Measurements from ENCODE around the gene NUMBL. TPM values are rescaled to one million over a fixed set of nuclear protein-coding genes. Genes with fewer than 3 reads are reported as not detected.

The NUMBL gene
- total and polyA plus RNA-seq, 11 donors, result 7.3 to 29.1 (median 10.6) TPM

- 95 to 97% (median 97%) methylated on average over 6 of the region's 6 CpGs for WGBS, 4 donors
- no peak for ATAC-seq
- peaks cover 0 to 81% (median 42%) of the 10 kb centered on the region in 9 donors for H3K36me3 ChIP-seq
Observed at GRCh38 chr19:40697007-40697406, 6.6 kb upstream of the NUMBL start.

GRCh38 chr19:40695881-40696280, 5.4 kb upstream of the NUMBL start:
- ATAC-seq (no peak), DNase-seq (no peak)
- no peak overlapping the region for H3K4me3 ChIP-seq
- intact Hi-C loops (cut with DNase I), result no loop called here
- H3K9me3 ChIP-seq, result no peaks in the 10 kb centered on the region
- no peaks in the 10 kb centered on the region for H3K27me3 ChIP-seq
- H3K4me1 ChIP-seq, result peaks cover 0 to 9% (median 5%) of the 10 kb centered on the region in 12 donors
- peaks cover 0 to 70% (median 31%) of the 10 kb centered on the region in 9 donors for H3K36me3 ChIP-seq
- TF ChIP-seq POLR2A (IDR thresholded peaks at IDR 0.05) (no peak), CTCF (IDR thresholded peaks at IDR 0.05) (no peak)
- 93 to 96% (median 93%) methylated on average over 5 of the region's 5 CpGs for WGBS, 4 donors
- no peak overlapping the region for H3K27ac ChIP-seq

More at GRCh38 chr19:40697007-40697406, 6.6 kb upstream of the NUMBL start:
- Histone ChIP-seq H3K4me1 (no peaks in the 10 kb centered on the region), H3K27me3 (no peaks in the 10 kb centered on the region), H3K4me3 (no peak overlapping the region), H3K9me3 (no peaks in the 10 kb centered on the region), H3K27ac (no peak overlapping the region)
- DNase-seq, result no peak
- TF ChIP-seq CTCF (IDR thresholded peaks at IDR 0.05) (no peak), POLR2A (IDR thresholded peaks at IDR 0.05) (no peak)
- intact Hi-C loops (cut with DNase I), result no loop called here

DNA sequence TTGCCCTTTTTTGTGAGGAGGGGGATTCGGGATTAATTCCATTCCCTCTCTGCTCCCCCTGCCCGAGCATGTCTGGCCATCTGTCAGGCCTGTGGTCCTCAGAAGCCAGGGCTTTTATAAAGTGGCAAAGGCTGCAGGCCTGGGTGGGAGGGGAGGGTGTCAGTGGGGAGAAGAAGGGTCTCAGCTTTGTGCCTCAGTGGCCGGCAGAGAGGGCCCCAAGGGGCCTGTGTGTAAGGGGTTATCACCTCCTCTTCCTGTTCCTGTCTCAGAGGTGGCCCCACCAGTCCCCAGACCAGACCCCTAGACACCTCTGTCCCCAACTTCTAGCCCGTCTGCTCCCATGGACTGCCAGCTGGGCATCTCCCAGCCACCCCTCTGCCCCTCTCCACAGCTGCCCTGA, 3.4 kb upstream of the NUMBL start:
- intact Hi-C loops (cut with DNase I), result no loop called here
- WGBS, 4 donors, result 81 to 88% (median 85%) methylated on average over 3 to 4 of the region's 4 CpGs
- Histone ChIP-seq H3K4me3 (no peak overlapping the region), H3K4me1 (peaks cover 0 to 25% (median 12%) of the 10 kb centered on the region in 12 donors), H3K9me3 (no peaks in the 10 kb centered on the region), H3K27ac (no peak overlapping the region), H3K27me3 (no peaks in the 10 kb centered on the region), H3K36me3 (peaks cover 0 to 52% (median 18%) of the 10 kb centered on the region in 9 donors)
- DNase-seq, result no peak
- TF ChIP-seq CTCF (IDR thresholded peaks at IDR 0.05), result no peak
- no peak for TF ChIP-seq POLR2A (IDR thresholded peaks at IDR 0.05)
- no peak for ATAC-seq

GRCh38 chr19:40693150-40693788, 2.8 kb upstream of the NUMBL start:
- H3K4me1 ChIP-seq, result peaks cover 0 to 31% (median 15%) of the 10 kb centered on the region in 12 donors
- intact Hi-C loops (cut with DNase I), result no loop called here
- no peak overlapping the region for H3K4me3 ChIP-seq
- peak in 1 of 5 donors; percentile 32 for DNase-seq
- H3K27ac ChIP-seq, result no peak overlapping the region
- H3K27me3 ChIP-seq, result no peaks in the 10 kb centered on the region
- H3K9me3 ChIP-seq, result no peaks in the 10 kb centered on the region
- WGBS, 4 donors, result 91 to 95% (median 92%) methylated on average over 9 to 11 of the region's 11 CpGs
- ATAC-seq, result no peak
- TF ChIP-seq POLR2A (IDR thresholded peaks at IDR 0.05) (no peak), CTCF (IDR thresholded peaks at IDR 0.05) (no peak)
- H3K36me3 ChIP-seq, result peaks cover 0 to 45% (median 18%) of the 10 kb centered on the region in 9 donors

Data from heart left ventricle (tissue), 16 donors.